Neural progenitor cell (in vitro differentiated cells): ENCODE data around the gene IFITM2.

Experiments used
- CTCF ChIP-seq: fragments of 200-600 bp; sonication (generic); IDR thresholded peaks from 2 replicates; pipeline ENCODE4 v1.5.1; 2017; ENCODE audit warnings: antibody characterized with exemption, mild to moderate bottlenecking
- EZH2 ChIP-seq: fragments of 200-600 bp; sonication (generic); IDR thresholded peaks from 2 replicates; pipeline ENCODE4 v1.6.1; 2017; ENCODE audit warnings: antibody characterized with exemption, mild to moderate bottlenecking, moderate library complexity
- EZH2phosphoT487 ChIP-seq: fragments of 200-600 bp; sonication (generic); IDR thresholded peaks from 2 replicates; pipeline ENCODE4 v1.6.1; 2017; ENCODE audit warnings: antibody characterized with exemption

- no peak for TF ChIP-seq CTCF
- no peak for TF ChIP-seq EZH2
- TF ChIP-seq EZH2phosphoT487 = no peak
These were observed 49.0 kb downstream of the IFITM2 start for GRCh38 chr11:356610-357009.
